Measurements from ENCODE around the gene VEPH1.
A peak's percentile ranks its signal among the peaks of the same experiment; 100 is the strongest.

The VEPH1 gene

GRCh38 chr3:157390713-157391515, 112.3 kb downstream of the VEPH1 start:
- no peak for DNase-seq

DNA sequence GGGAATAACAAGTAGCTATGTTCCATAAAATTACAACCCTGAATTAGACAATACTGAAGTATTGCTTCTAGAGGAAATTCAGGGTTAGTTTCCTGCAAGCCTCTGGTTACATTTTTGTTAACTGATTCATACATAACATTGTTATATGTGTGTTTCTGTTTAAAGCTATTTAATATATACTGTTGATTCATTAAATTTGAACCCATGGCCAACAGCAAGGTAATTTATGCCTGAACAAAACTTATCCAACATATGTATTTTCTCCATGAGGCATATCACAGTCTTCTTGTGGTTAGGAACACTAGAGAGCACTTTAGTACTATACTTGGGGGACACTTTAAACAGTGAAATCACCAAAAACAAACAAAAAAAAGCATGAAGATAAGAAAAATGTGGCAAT, 114.2 kb downstream of the VEPH1 start:
- no peak for DNase-seq

GRCh38 chr3:157387708-157388435, 115.3 kb downstream of the VEPH1 start:
- no peak for DNase-seq

- DNase-seq = no peak
Observed at GRCh38 chr3:157384491-157384890, 118.7 kb downstream of the VEPH1 start.

DNA sequence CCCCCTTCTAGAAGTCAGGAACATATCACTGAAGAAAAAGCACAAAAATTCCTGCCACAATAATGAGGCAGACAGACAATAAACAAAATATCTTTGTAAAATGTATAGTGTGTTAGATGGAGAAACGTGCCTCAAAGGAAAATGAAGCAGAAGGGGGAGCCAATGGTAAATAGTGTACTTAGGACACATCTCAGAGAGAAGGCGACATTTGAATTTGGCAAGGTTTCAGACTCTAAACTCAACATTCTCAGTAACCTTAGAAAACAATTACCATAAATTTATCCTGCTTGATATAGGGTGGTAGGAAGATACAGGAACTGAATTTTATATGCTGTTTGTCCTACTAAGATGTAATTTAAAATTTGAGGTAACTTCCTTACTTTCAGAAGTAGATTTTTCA, 119.2 kb downstream of the VEPH1 start:
- no peak for DNase-seq

GRCh38 chr3:157381606-157382005, 121.6 kb downstream of the VEPH1 start:
- DNase-seq = no peak

GRCh38 chr3:157379525-157380140, 123.6 kb downstream of the VEPH1 start:
- DNase-seq = no peak

GRCh38 chr3:157376603-157377300, 126.5 kb downstream of the VEPH1 start:
- DNase-seq = no peak

- DNase-seq = no peak
Observed at GRCh38 chr3:157375342-157375986, 127.8 kb downstream of the VEPH1 start.

- no peak for DNase-seq
Observed at GRCh38 chr3:157374933-157375332, 128.3 kb downstream of the VEPH1 start.

DNA sequence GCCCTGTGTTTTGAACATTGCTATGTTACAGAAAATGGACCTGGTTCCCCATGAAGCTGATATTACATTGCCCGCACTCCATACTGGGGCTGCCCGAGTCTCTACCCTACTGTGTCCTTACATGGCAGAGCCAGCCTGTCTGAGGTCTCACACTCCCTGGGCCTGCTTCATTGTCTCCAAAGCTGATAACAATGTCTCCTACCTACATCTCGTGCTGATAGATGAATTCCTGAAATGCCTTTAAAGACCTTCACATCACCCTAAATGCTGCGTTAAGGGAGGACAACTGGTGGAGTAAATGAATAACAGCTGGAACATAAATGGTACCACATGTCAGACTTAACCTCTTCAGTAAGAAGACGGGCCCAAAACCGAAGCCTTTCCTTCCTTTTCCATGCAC, 129.4 kb downstream of the VEPH1 start:
- DNase-seq = no peak

GRCh38 chr3:157370867-157371266, 132.3 kb downstream of the VEPH1 start:
- DNase-seq = no peak

DNA sequence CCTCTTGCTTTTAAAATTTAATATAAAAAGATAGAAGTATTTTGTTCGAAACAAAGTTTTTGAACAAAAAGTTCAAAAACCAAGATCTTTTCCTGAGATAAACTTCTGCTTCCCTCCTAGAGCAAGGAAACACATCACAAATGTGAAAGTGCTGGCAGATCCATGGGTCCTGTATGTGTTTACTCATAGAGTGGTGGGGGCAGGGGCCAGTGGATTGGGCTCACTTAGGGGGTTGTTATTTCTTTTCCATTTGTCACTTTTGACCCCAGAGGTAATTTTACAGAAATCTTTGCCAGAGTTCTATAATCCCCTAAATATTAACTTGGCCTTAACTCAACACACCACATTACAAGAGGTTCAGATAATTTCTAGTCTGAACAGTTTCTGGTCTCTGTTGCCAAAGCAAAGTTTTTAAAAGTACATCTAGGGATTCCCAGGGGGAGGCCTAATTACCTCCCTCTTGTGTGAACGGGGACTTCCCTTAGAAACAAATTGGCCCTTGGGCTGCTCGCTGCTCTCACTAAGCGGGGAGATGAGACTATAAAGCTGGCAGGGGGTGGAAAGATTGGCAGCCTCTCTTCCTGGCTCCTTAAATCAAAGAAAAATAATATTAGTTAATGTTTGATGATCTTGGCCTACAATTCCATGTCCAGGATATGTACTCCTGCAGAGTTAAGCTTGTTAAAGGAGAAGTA, 133.3 kb downstream of the VEPH1 start:
- DNase-seq = no peak

DNA sequence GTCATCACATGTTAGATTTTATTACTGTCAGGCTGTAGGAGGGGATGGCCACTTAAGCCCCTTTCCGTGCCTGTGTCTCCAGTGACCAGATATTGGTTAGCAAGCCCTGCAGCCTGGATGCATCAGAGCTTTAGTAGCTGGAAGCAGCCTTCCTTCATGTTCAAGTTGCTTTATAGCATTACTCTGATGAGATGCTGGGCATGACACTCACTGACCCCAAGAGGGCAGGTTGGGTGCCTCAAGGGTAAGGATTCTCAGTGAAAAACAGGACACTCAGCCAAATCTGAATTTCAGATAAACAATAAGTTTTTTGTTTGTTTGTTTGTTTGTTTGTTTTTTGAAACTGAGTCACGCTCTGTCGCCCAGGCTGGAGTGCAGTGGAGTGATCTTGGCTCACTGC, 135.0 kb downstream of the VEPH1 start:
- no peak for DNase-seq

- DNase-seq = no peak
Observed at GRCh38 chr3:157363393-157363792, 139.8 kb downstream of the VEPH1 start.

- DNase-seq = no peak
Observed at GRCh38 chr3:157362348-157362747, 140.9 kb downstream of the VEPH1 start.

- DNase-seq = no peak
Observed at GRCh38 chr3:157360044-157360443, 143.2 kb downstream of the VEPH1 start.

- no peak for DNase-seq
Observed at GRCh38 chr3:157356541-157356940, 146.7 kb downstream of the VEPH1 start.

- DNase-seq = peak in 1 of 58 donors; percentile 14
Observed at GRCh38 chr3:157355276-157355675, 147.9 kb downstream of the VEPH1 start.

DNA sequence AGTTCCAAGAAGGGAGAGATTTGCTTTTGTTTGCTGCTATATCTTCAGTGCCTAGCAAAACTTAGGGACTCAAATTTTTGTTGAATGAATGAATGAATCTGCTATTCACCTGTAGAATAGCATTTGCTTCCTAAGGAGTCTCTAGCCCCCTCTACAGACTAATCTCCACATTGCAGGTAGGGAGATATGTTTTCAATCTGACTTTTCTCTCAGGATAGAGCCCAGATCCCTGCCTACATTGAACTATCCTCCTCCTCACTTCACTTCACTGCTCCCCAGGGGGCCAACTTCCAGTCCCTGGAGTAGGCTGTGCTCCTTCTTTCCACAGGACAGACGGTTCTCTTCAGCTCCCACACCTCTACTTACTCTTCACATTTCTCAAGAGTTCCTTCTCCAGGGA, 148.5 kb downstream of the VEPH1 start:
- DNase-seq = no peak

DNA sequence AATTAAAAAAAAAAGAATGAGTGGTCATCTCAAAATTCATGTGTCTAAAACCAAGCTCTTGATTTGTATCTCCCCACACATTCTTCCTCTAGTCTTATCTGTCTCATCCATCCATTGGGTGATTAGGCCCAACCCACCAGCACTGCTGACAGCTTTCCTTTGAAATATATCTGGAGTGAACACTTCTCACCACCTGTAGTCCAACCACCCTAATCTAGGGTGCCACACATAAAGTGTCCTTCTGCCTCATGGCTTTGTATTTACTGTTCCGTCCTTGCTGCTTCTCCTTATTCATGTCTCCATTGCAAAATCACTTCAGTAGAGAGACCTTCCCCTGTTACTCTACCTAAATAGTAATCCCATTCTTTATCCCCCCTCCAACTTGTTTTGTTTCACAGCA, 149.0 kb downstream of the VEPH1 start:
- DNase-seq = no peak

Data from anterior cingulate cortex (tissue), 58 donors.